ENCODE measurements around the gene ASTL.
"Not testable (repeated sequence)": the region's sequence is repeated elsewhere in the genome, so short reads cannot be mapped to it uniquely, and the experiment has no call there.

ASTL gene

GRCh38 chr2:96146153-96146880 is 8.0 kb upstream of the ASTL start:
- Histone ChIP-seq H3K9me3 (ENCODE audit: control insufficient read depth in 5 of 5, low read length in 5 of 5) (no peaks in the 10 kb centered on the region), H3K4me3 (ENCODE audit: low read depth in 1 of 5, low read length in 5 of 5) (peak overlapping the region in 1 of 5 donors; percentile 24), H3K27me3 (ENCODE audit: control insufficient read depth in 5 of 5, insufficient read depth in 4 of 5, low read length in 5 of 5) (no peaks in the 10 kb centered on the region), H3K4me1 (ENCODE audit: control insufficient read depth in 5 of 5, insufficient read depth in 5 of 5, low read length in 5 of 5) (peaks cover 0 to 49% (median 39%) of the 10 kb centered on the region in 5 donors), H3K9ac (ENCODE audit: low read length in 5 of 5) (no peak overlapping the region), H3K36me3 (ENCODE audit: control insufficient read depth in 5 of 5, insufficient read depth in 5 of 5, low read length in 5 of 5) (no peaks in the 10 kb centered on the region), H3K27ac (ENCODE audit: low read depth, low read length) (peak overlapping the region; percentile 37)

- Histone ChIP-seq H3K4me3 (ENCODE audit: low read depth in 1 of 5, low read length in 5 of 5) (peak overlapping the region in 4 of 5 donors; percentile 27 to 79 (median 69)), H3K9ac (ENCODE audit: low read length in 5 of 5) (no peak overlapping the region), H3K4me1 (ENCODE audit: control insufficient read depth in 5 of 5, insufficient read depth in 5 of 5, low read length in 5 of 5) (peaks cover 0 to 49% (median 39%) of the 10 kb centered on the region in 5 donors), H3K27ac (ENCODE audit: low read depth, low read length) (peak overlapping the region; percentile 37), H3K36me3 (ENCODE audit: control insufficient read depth in 5 of 5, insufficient read depth in 5 of 5, low read length in 5 of 5) (no peaks in the 10 kb centered on the region), H3K9me3 (ENCODE audit: control insufficient read depth in 5 of 5, low read length in 5 of 5) (no peaks in the 10 kb centered on the region), H3K27me3 (ENCODE audit: control insufficient read depth in 5 of 5, insufficient read depth in 4 of 5, low read length in 5 of 5) (no peaks in the 10 kb centered on the region)
Observed at GRCh38 chr2:96145848-96146152, 7.5 kb upstream of the ASTL start.

GRCh38 chr2:96145036-96145847 is 6.9 kb upstream of the ASTL start, which contains the start of gene DUSP2:
TSS of gene DUSP2 (minus strand) at chr2:96145440. CDS start at chr2:96145354, 86 bp downstream.
- Histone ChIP-seq H3K27me3 (ENCODE audit: control insufficient read depth in 5 of 5, insufficient read depth in 4 of 5, low read length in 5 of 5) (no peaks in the 10 kb centered on the region), H3K4me3 (ENCODE audit: low read depth in 1 of 5, low read length in 5 of 5) (peak within 1 kb of the TSS; percentile 27 to 79 (median 68)), H3K27ac (ENCODE audit: low read depth, low read length) (peak within 1 kb of the TSS; percentile 37), H3K4me1 (ENCODE audit: control insufficient read depth in 5 of 5, insufficient read depth in 5 of 5, low read length in 5 of 5) (peaks cover 0 to 49% (median 39%) of the 10 kb centered on the region in 5 donors), H3K36me3 (ENCODE audit: control insufficient read depth in 5 of 5, insufficient read depth in 5 of 5, low read length in 5 of 5) (no peaks in the 10 kb centered on the region), H3K9me3 (ENCODE audit: control insufficient read depth in 5 of 5, low read length in 5 of 5) (no peaks in the 10 kb centered on the region), H3K9ac (ENCODE audit: low read length in 5 of 5) (peak within 1 kb of the TSS in 3 of 5 donors; percentile 41 to 55 (median 47))

- Histone ChIP-seq H3K4me1 (ENCODE audit: control insufficient read depth in 5 of 5, insufficient read depth in 5 of 5, low read length in 5 of 5) (peaks cover 0 to 49% (median 39%) of the 10 kb centered on the region in 5 donors), H3K9me3 (ENCODE audit: control insufficient read depth in 5 of 5, low read length in 5 of 5) (no peaks in the 10 kb centered on the region), H3K9ac (ENCODE audit: low read length in 5 of 5) (peak overlapping the region in 3 of 5 donors; percentile 41 to 55 (median 47)), H3K27ac (ENCODE audit: low read depth, low read length) (no peak overlapping the region), H3K36me3 (ENCODE audit: control insufficient read depth in 5 of 5, insufficient read depth in 5 of 5, low read length in 5 of 5) (no peaks in the 10 kb centered on the region), H3K27me3 (ENCODE audit: control insufficient read depth in 5 of 5, insufficient read depth in 4 of 5, low read length in 5 of 5) (no peaks in the 10 kb centered on the region), H3K4me3 (ENCODE audit: low read depth in 1 of 5, low read length in 5 of 5) (peak overlapping the region in 4 of 5 donors; percentile 64 to 79 (median 71))
Observed at GRCh38 chr2:96144481-96145035, 6.3 kb upstream of the ASTL start.

- Histone ChIP-seq H3K36me3 (ENCODE audit: control insufficient read depth in 5 of 5, insufficient read depth in 5 of 5, low read length in 5 of 5) (no peaks in the 10 kb centered on the region), H3K27ac (ENCODE audit: low read depth, low read length) (no peak overlapping the region), H3K9ac (ENCODE audit: low read length in 5 of 5) (peak overlapping the region in 2 of 5 donors; percentile 41 to 55), H3K4me3 (ENCODE audit: low read depth in 1 of 5, low read length in 5 of 5) (peak overlapping the region in 4 of 5 donors; percentile 64 to 79 (median 71)), H3K27me3 (ENCODE audit: control insufficient read depth in 5 of 5, insufficient read depth in 4 of 5, low read length in 5 of 5) (no peaks in the 10 kb centered on the region), H3K4me1 (ENCODE audit: control insufficient read depth in 5 of 5, insufficient read depth in 5 of 5, low read length in 5 of 5) (peaks cover 0 to 48% (median 39%) of the 10 kb centered on the region in 5 donors), H3K9me3 (ENCODE audit: control insufficient read depth in 5 of 5, low read length in 5 of 5) (no peaks in the 10 kb centered on the region)
Observed at GRCh38 chr2:96143848-96144480, 5.7 kb upstream of the ASTL start.

GRCh38 chr2:96143231-96143847 is 5.0 kb upstream of the ASTL start:
- H3K27me3 ChIP-seq (ENCODE audit: control insufficient read depth in 5 of 5, insufficient read depth in 4 of 5, low read length in 5 of 5): no peaks in the 10 kb centered on the region
- no peaks in the 10 kb centered on the region for H3K9me3 ChIP-seq (ENCODE audit: control insufficient read depth in 5 of 5, low read length in 5 of 5)
- no peak overlapping the region for H3K27ac ChIP-seq (ENCODE audit: low read depth, low read length)
- peaks cover 0 to 43% (median 38%) of the 10 kb centered on the region in 5 donors for H3K4me1 ChIP-seq (ENCODE audit: control insufficient read depth in 5 of 5, insufficient read depth in 5 of 5, low read length in 5 of 5)
- no peak overlapping the region for H3K9ac ChIP-seq (ENCODE audit: low read length in 5 of 5)
- H3K4me3 ChIP-seq (ENCODE audit: low read depth in 1 of 5, low read length in 5 of 5): peak overlapping the region in 2 of 5 donors; percentile 64 to 79
- H3K36me3 ChIP-seq (ENCODE audit: control insufficient read depth in 5 of 5, insufficient read depth in 5 of 5, low read length in 5 of 5): no peaks in the 10 kb centered on the region

- Histone ChIP-seq H3K9me3 (ENCODE audit: control insufficient read depth in 5 of 5, low read length in 5 of 5) (no peaks in the 10 kb centered on the region), H3K4me1 (ENCODE audit: control insufficient read depth in 5 of 5, insufficient read depth in 5 of 5, low read length in 5 of 5) (peaks cover 0 to 36% (median 30%) of the 10 kb centered on the region in 5 donors), H3K36me3 (ENCODE audit: control insufficient read depth in 5 of 5, insufficient read depth in 5 of 5, low read length in 5 of 5) (no peaks in the 10 kb centered on the region), H3K4me3 (ENCODE audit: low read depth in 1 of 5, low read length in 5 of 5) (peak overlapping the region in 1 of 5 donors; percentile 79), H3K9ac (ENCODE audit: low read length in 5 of 5) (no peak overlapping the region), H3K27me3 (ENCODE audit: control insufficient read depth in 5 of 5, insufficient read depth in 4 of 5, low read length in 5 of 5) (peaks cover 0 to 5% (median 0%) of the 10 kb centered on the region in 5 donors), H3K27ac (ENCODE audit: low read depth, low read length) (no peak overlapping the region)
Observed at GRCh38 chr2:96142217-96143113, 4.2 kb upstream of the ASTL start.

GRCh38 chr2:96141624-96141967 is 3.3 kb upstream of the ASTL start:
- H3K27me3 ChIP-seq (ENCODE audit: control insufficient read depth in 5 of 5, insufficient read depth in 4 of 5, low read length in 5 of 5); H3K9ac ChIP-seq (ENCODE audit: low read length in 5 of 5); H3K27ac ChIP-seq (ENCODE audit: low read depth, low read length); H3K4me3 ChIP-seq (ENCODE audit: low read depth in 1 of 5, low read length in 5 of 5); H3K36me3 ChIP-seq (ENCODE audit: control insufficient read depth in 5 of 5, insufficient read depth in 5 of 5, low read length in 5 of 5); H3K9me3 ChIP-seq (ENCODE audit: control insufficient read depth in 5 of 5, low read length in 5 of 5): not testable (repeated sequence)
- peaks cover 0 to 28% (median 21%) of the 10 kb centered on the region in 5 donors for H3K4me1 ChIP-seq (ENCODE audit: control insufficient read depth in 5 of 5, insufficient read depth in 5 of 5, low read length in 5 of 5)

All from subcutaneous abdominal adipose tissue (tissue), 5 donors.